GM06990 (cell line): ENCODE measurements around the gene MAML3.

Experiments used
- DNase-seq: peaks from one replicate; pipeline ENCODE4 v3.0.0-alpha.2; 2011; ENCODE audit not compliant: insufficient read length; ENCODE audit errors: extremely low read depth
- H3K27me3 ChIP-seq: replicated peaks from 2 replicates; pipeline ENCODE4 v1.6.0; 2011; ENCODE audit warnings: low read length; ENCODE audit not compliant: control insufficient read depth, insufficient read depth
- H3K36me3 ChIP-seq: 2 replicates; pipeline ENCODE4 v1.5.1; 2011; ENCODE audit warnings: low read length; ENCODE audit not compliant: control insufficient read depth, insufficient read depth
- H3K4me3 ChIP-seq: replicated peaks from 2 replicates; pipeline ENCODE4 v1.5.1; 2011; ENCODE audit warnings: low read depth, mild to moderate bottlenecking, control low read depth, low read length
- CTCF ChIP-seq: IDR thresholded peaks from 2 replicates; pipeline ENCODE4 v1.5.1; 2011; ENCODE audit warnings: low read length, control low read depth, mild to moderate bottlenecking, inconsistent platforms; ENCODE audit not compliant: insufficient read depth, poor library complexity, severe bottlenecking

The MAML3 gene

GRCh38 chr4:139828966-139829664 is 324.9 kb downstream of the MAML3 start:
- no peak for DNase-seq

GRCh38 chr4:139826426-139826825 is 327.6 kb downstream of the MAML3 start:
- Histone ChIP-seq H3K36me3 (no peaks in the 10 kb centered on the region), H3K27me3 (no peaks in the 10 kb centered on the region; the same call in none of the 2 replicates), H3K4me3 (no peak overlapping the region)
- no peak for DNase-seq
- no peak for TF ChIP-seq CTCF

More at GRCh38 chr4:139828966-139829664, 324.9 kb downstream of the MAML3 start:
- TF ChIP-seq CTCF = no peak
- Histone ChIP-seq H3K4me3 (no peak overlapping the region), H3K27me3 (no peaks in the 10 kb centered on the region; the same call in 1 of the 2 replicates), H3K36me3 (no peaks in the 10 kb centered on the region)

DNA sequence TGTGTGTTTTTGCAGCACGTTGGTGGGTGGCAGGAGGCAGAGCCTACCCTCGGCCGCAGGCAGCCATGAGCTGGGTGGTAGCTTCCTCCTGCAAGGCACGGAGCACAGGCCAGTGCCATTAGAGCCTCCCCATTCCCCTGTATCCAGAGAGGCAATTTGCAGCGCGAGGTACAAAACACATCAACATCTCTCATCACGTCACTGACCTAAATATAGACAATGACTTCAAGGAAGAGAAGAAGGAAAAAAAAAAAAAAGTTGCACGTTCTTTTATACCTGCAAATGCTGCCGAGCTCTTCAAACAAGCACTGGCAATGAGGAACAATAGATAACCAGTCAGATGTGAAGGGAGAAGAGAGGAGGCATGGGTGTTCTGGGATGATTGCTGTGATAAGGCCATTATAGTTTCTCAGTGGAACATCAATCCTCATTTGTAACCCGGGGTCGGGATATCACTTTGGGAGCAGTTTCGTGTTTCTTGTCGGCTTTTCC is 328.4 kb downstream of the MAML3 start:
- TF ChIP-seq CTCF = no peak
- H3K4me3 ChIP-seq = no peak overlapping the region
- H3K36me3 ChIP-seq = no peaks in the 10 kb centered on the region
- no peaks in the 10 kb centered on the region; the same call in none of the 2 replicates for H3K27me3 ChIP-seq
- DNase-seq = no peak

- Histone ChIP-seq H3K4me3 (no peak overlapping the region), H3K27me3 (no peaks in the 10 kb centered on the region; the same call in none of the 2 replicates), H3K36me3 (no peaks in the 10 kb centered on the region)
- TF ChIP-seq CTCF = no peak
- no peak for DNase-seq
Measured at GRCh38 chr4:139824882-139825522, 329.0 kb downstream of the MAML3 start.

- no peaks in the 10 kb centered on the region for H3K36me3 ChIP-seq
- no peak for TF ChIP-seq CTCF
- H3K27me3 ChIP-seq = no peaks in the 10 kb centered on the region; the same call in none of the 2 replicates
- no peak for DNase-seq
- H3K4me3 ChIP-seq = no peak overlapping the region
Measured at GRCh38 chr4:139823746-139824145, 330.2 kb downstream of the MAML3 start.
